GM12872 (cell line): Measurements from ENCODE around the gene BCAR3.

Source experiments
- CTCF ChIP-seq: IDR thresholded peaks from 3 replicates; pipeline ENCODE4 v1.5.1; 2011; ENCODE audit warnings: low read depth, mild to moderate bottlenecking, low read length, moderate library complexity; ENCODE audit not compliant: insufficient read depth

Gene BCAR3

GRCh38 chr1:93676427-93676826 is 5.2 kb downstream of the BCAR3 start:
- no peak for TF ChIP-seq CTCF

- TF ChIP-seq CTCF: no peak
Measured at GRCh38 chr1:93675931-93676330, 5.7 kb downstream of the BCAR3 start.

GRCh38 chr1:93675271-93675670 is 6.4 kb downstream of the BCAR3 start:
- TF ChIP-seq CTCF: no peak

- TF ChIP-seq CTCF: no peak
Measured at GRCh38 chr1:93673163-93673829, 8.3 kb downstream of the BCAR3 start.

- TF ChIP-seq CTCF: no peak
Measured at GRCh38 chr1:93672477-93673162, 9.0 kb downstream of the BCAR3 start.

- TF ChIP-seq CTCF: no peak
Measured at GRCh38 chr1:93672069-93672468, 9.6 kb downstream of the BCAR3 start.

GRCh38 chr1:93671099-93671621 is 10.5 kb downstream of the BCAR3 start:
- no peak for TF ChIP-seq CTCF
